Heart left ventricle (tissue), 16 donors: ENCODE measurements around the gene IRF5. TPM values are rescaled to one million over a fixed set of nuclear protein-coding genes. Genes with fewer than 3 reads are reported as not detected.

Experiments used
- ATAC-seq, 4 donors: fragments of 200-7000 bp; cut with Tn5 transposase; one replicate each; pipeline ENCODE4 v1.9.1; 2020 to 2022; ENCODE audit warnings: moderate library complexity in 4 of 4, mild to moderate bottlenecking in 3 of 4, moderate number of reproducible peaks in 1 of 4
- DNase-seq, 5 donors: peaks; one replicate each; pipeline ENCODE4 v3.0.0-alpha.2; 2020
- H3K27ac ChIP-seq, 12 donors: fragments of 200-600 bp; sonication (generic) in 4 of 12; one replicate each; pipeline versions ENCODE4 v1.5.0 to v1.8.0; 2016 to 2022; ENCODE audit warnings: mild to moderate bottlenecking in 2 of 12
- H3K27me3 ChIP-seq, 9 donors: fragments of 200-600 bp; sonication (generic) in 2 of 9; one replicate each; pipeline versions ENCODE4 v1.5.1 to v1.8.0; 2016 to 2022; ENCODE audit warnings: mild to moderate bottlenecking in 3 of 9
- H3K36me3 ChIP-seq, 9 donors: fragments of 200-600 bp; sonication (generic) in 2 of 9; one replicate each; pipeline versions ENCODE4 v1.5.0 to v1.8.0; 2018 to 2022; ENCODE audit warnings: mild to moderate bottlenecking in 2 of 9
- H3K4me1 ChIP-seq, 12 donors: fragments of 200-600 bp; sonication (generic) in 4 of 12; one replicate each; pipeline versions ENCODE4 v1.5.0 to v1.8.0; 2016 to 2022; ENCODE audit warnings: mild to moderate bottlenecking in 3 of 12
- H3K4me3 ChIP-seq, 12 donors: fragments of 200-600 bp; sonication (generic) in 4 of 12; one replicate each; pipeline versions ENCODE4 v1.5.0 to v1.8.0; 2017 to 2022; ENCODE audit warnings: mild to moderate bottlenecking in 9 of 12, moderate library complexity in 4 of 12
- H3K9me3 ChIP-seq, 12 donors: fragments of 200-600 bp; sonication (generic) in 4 of 12; one replicate each; pipeline versions ENCODE4 v1.5.0 to v1.8.0; 2016 to 2022; ENCODE audit warnings: mild to moderate bottlenecking in 1 of 12
- POLR2A ChIP-seq, 2 donors: fragments of 450-650 bp; IDR thresholded peaks; one replicate each; pipeline ENCODE4 v1.6.1; 2017; ENCODE audit warnings: antibody characterized with exemption in 2 of 2, mild to moderate bottlenecking in 2 of 2, moderate library complexity in 2 of 2
- WGBS, 4 donors: extraction: QIAGEN DNeasy Blood & Tissue Kit in 2 of 4; methylation state at CpG; one replicate each; pipeline versions ENCODE4 v1.1.5 to v1.1.7; 2013 to 2018; 5-methylcytosine and 5-hydroxymethylcytosine counted together
- intact Hi-C, 10 donors: fragments of 100-400 bp; cut with DNase I; formaldehyde crosslinking; loops; one replicate each; pipeline versions ENCODE4 v1.11.1 to v1.14.2; 2022
- polyA plus RNA-seq, 2 donors: library from polyadenylated mRNA; stranded (reverse); fragments of 200-250 nt; gene quantifications; one replicate each; pipeline ENCODE4 v1.2.3, GENCODE V29; 2013
- total RNA-seq, 9 donors: library from RNA; depleted of rRNA in 2 of 9; stranded (reverse); fragments of >200 nt in 2 of 9; fragmentation: NEBNext Ultra II Directional in 3 of 9; extraction: Animal tissue kit (Norgen Biotek cat#: 25700) in 3 of 9; gene quantifications; one replicate each; pipeline versions ENCODE4 v1.1.0 to v1.2.4, GENCODE V29; 2016 to 2023
- TF ChIP-seq, protein P1 (sequence below), 12 donors: fragments of 200-600 bp; sonication (generic) in 4 of 12; IDR thresholded peaks; one replicate each; pipeline versions ENCODE4 v1.5.0 to v1.8.0; 2018 to 2022; ENCODE audit warnings: antibody characterized with exemption in 12 of 12, mild to moderate bottlenecking in 5 of 12
- donor health status: ischemic (EF 13 %, LVEDD 7.1; RV severe dilation, severe dysfunction).
- donor health status: healthy with polysubstance abuse.
- donor health status: DM: no; HTN: yes; CAD: no.
- donor health status: DM: no; HTN: no; CAD: no.
- donor health status: ischemic (EF 25% LVEDD 6.9; RV normal size, moderate dysfunction).
- donor health status: ischemic (EF 25% LVEDD 5.7; RV mildly dilated, moderate dysfunction).
- donor health status: healthy.
- donor health status: DM: yes; HTN: yes; CAD: no.
- donor health status: ischemic (EF 35%, LVEDD 5.7; RV mildly dilated, moderate dysfunction).
- donor health status: nonischemic (EF 11% LVEDD 7.7; RV severe dilation, severe dysfunction).
- donor health status: DM: yes; HTN: yes; CAD: no.
- donor health status: PGD.
- donor health status: ischemic (EF 29% LVEDD 5.4; RV normal size, mild dysfunction).
- donor health status: nonischemic (EF 23%, LVEDD 6.1; RV moderate dilation, normal function).

The IRF5 gene
- total and polyA plus RNA-seq, 11 donors = 1.2 to 15.4 (median 1.8) TPM

DNA sequence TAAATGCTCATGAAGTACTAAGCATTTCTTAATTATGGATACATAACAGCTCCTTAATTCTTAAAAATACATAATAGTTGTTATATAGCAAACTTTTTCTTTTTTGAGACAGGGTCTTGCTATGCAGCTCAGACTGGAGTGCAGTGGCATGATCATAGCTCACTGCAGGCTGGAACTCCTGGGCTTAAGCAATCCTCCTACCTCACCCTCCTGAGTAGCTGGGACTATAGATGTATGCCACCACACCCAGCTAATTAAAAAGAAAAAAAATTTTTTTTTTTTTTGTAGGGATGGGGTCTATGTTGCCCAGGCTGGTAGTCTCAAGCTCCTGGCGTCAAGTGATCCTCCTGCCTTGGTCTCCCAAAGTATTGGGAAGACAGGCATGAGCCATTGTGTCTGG, 30.9 kb downstream of the IRF5 start:
- H3K36me3 ChIP-seq = peaks cover 0 to 97% (median 92%) of the 10 kb centered on the region in 9 donors
- no peak overlapping the region for H3K4me3 ChIP-seq
- ATAC-seq = no peak
- no peak overlapping the region for H3K27ac ChIP-seq
- no peak for TF ChIP-seq POLR2A (IDR thresholded peaks at IDR 0.05)
- TF ChIP-seq, protein P1, sequence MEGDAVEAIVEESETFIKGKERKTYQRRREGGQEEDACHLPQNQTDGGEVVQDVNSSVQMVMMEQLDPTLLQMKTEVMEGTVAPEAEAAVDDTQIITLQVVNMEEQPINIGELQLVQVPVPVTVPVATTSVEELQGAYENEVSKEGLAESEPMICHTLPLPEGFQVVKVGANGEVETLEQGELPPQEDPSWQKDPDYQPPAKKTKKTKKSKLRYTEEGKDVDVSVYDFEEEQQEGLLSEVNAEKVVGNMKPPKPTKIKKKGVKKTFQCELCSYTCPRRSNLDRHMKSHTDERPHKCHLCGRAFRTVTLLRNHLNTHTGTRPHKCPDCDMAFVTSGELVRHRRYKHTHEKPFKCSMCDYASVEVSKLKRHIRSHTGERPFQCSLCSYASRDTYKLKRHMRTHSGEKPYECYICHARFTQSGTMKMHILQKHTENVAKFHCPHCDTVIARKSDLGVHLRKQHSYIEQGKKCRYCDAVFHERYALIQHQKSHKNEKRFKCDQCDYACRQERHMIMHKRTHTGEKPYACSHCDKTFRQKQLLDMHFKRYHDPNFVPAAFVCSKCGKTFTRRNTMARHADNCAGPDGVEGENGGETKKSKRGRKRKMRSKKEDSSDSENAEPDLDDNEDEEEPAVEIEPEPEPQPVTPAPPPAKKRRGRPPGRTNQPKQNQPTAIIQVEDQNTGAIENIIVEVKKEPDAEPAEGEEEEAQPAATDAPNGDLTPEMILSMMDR (IDR thresholded peaks at IDR 0.05) = no peak
- WGBS, 4 donors = 87 to 98% (median 90%) methylated on average over 1 of the region's 1 CpG
- H3K27me3 ChIP-seq = no peaks in the 10 kb centered on the region
- no peaks in the 10 kb centered on the region for H3K9me3 ChIP-seq
- intact Hi-C loops = no loop called here
- H3K4me1 ChIP-seq = peaks cover 0 to 3% (median 0%) of the 10 kb centered on the region in 12 donors
- no peak for DNase-seq

DNA sequence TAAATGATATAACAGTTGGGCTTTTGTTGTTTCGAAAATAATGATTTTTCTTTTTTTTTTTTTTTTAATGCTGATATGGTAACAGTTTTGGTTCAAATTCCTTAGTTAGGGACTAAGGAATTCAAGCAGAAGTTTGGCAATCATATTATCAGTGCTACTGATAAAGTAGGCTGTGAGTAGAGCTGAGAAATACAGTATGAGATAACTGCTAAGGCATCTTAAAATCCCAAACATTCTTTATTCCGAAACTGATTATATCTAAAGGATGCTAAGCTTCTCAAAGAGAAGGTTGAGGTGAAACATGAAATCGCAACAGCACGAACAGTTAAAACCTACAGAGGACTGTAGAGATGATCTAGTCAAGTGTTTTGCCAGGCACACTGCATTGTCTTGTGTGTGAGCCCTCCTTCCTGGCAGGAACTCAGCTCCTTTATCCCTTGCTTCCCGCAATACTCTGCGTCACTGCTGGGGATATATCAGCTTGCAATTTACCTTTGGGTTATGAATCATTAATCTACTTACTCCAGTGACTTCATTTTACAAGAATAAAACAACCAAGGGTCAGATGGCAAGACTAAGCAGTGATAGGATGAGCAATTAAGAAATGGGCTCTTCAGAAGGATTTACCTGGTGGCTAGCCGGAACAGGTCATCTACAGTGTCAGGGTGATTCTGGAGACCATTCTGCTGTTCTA, 36.7 kb downstream of the IRF5 start:
- H3K27me3 ChIP-seq = no peaks in the 10 kb centered on the region
- no peak for ATAC-seq
- H3K4me3 ChIP-seq = no peak overlapping the region
- H3K36me3 ChIP-seq = peaks cover 0 to 97% (median 94%) of the 10 kb centered on the region in 9 donors
- H3K4me1 ChIP-seq = no peaks in the 10 kb centered on the region
- no peak for DNase-seq
- no peaks in the 10 kb centered on the region for H3K9me3 ChIP-seq
- H3K27ac ChIP-seq = no peak overlapping the region
- intact Hi-C loops = no loop called here
- TF ChIP-seq, protein P1 (IDR thresholded peaks at IDR 0.05) = no peak
- TF ChIP-seq POLR2A (IDR thresholded peaks at IDR 0.05) = no peak
- 72 to 82% (median 77%) methylated on average over 7 of the region's 7 CpGs for WGBS, 4 donors

DNA sequence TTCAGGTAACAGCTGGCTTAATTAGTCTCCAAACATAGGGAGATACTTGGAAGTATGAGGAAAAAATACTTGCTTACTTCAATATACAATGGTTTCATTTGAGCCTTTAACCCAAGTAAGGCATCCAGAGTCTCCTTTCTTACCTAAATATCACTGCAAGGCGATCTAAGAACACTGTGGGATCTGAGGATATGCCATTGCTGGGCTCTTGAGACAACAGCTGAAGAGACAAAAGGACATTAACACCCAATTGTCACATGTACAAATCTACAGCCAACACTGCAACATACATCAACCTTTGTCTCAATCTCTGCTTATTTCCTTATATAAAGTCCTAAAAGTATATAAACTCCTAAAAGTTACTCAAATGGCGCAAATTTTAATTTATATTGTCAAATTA, 44.4 kb downstream of the IRF5 start:
- no peak for ATAC-seq
- no peak overlapping the region for H3K27ac ChIP-seq
- H3K36me3 ChIP-seq = peaks cover 0 to 100% (median 93%) of the 10 kb centered on the region in 9 donors
- intact Hi-C loops = no loop called here
- H3K9me3 ChIP-seq = no peaks in the 10 kb centered on the region
- H3K4me1 ChIP-seq = no peaks in the 10 kb centered on the region
- TF ChIP-seq POLR2A (IDR thresholded peaks at IDR 0.05) = no peak
- TF ChIP-seq, protein P1 (IDR thresholded peaks at IDR 0.05) = no peak
- no peaks in the 10 kb centered on the region for H3K27me3 ChIP-seq
- no peak overlapping the region for H3K4me3 ChIP-seq
- 96 to 100% (median 99%) methylated on average over 2 of the region's 2 CpGs for WGBS, 4 donors
- no peak for DNase-seq

DNA sequence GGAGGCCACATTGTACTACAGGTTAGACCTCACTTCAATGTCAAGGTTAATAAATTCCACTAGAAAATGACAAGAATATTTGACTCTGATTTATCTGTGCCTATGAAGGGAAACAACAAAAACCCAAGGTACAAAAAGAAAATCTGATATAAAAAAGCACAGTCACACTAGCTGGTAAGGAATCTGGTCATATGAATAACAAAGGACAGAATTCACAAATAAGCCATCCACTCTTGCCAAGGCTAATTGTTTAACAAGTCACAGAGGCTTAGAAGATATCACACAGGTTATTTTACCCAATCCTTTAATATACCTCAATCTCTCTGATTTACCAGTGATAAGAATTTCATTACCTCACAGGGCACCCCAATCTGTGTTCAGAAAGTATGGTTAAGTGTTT, 47.9 kb downstream of the IRF5 start:
- no peak for ATAC-seq
- H3K9me3 ChIP-seq = no peaks in the 10 kb centered on the region
- H3K4me3 ChIP-seq = no peak overlapping the region
- no peaks in the 10 kb centered on the region for H3K27me3 ChIP-seq
- no peaks in the 10 kb centered on the region for H3K4me1 ChIP-seq
- no peak for TF ChIP-seq POLR2A (IDR thresholded peaks at IDR 0.05)
- TF ChIP-seq, protein P1 (IDR thresholded peaks at IDR 0.05) = no peak
- H3K27ac ChIP-seq = no peak overlapping the region
- peaks cover 0 to 100% (median 91%) of the 10 kb centered on the region in 9 donors for H3K36me3 ChIP-seq
- no peak for DNase-seq
- intact Hi-C loops = no loop called here
